ENCODE data around the gene NGDN. TPM values are rescaled to one million over a fixed set of nuclear protein-coding genes. Genes with fewer than 3 reads are reported as not detected.
A peak's percentile ranks its signal among the peaks of the same experiment; 100 is the strongest.
"Not testable (repeated sequence)": the region's sequence is repeated elsewhere in the genome, so short reads cannot be mapped to it uniquely, and the experiment has no call there.

Gene NGDN
- total RNA-seq, 2 donors from 2014 or later = 19.5 to 24.3 TPM

GRCh38 chr14:23456883-23457586, 12.5 kb upstream of the NGDN start:
- H3K9me3 ChIP-seq; DNase-seq (ENCODE audit: low spot score); H3K27ac ChIP-seq; H3K4me1 ChIP-seq; H3K36me3 ChIP-seq; H3K27me3 ChIP-seq; H3K4me3 ChIP-seq: not testable (repeated sequence)
- TF ChIP-seq, protein P1, sequence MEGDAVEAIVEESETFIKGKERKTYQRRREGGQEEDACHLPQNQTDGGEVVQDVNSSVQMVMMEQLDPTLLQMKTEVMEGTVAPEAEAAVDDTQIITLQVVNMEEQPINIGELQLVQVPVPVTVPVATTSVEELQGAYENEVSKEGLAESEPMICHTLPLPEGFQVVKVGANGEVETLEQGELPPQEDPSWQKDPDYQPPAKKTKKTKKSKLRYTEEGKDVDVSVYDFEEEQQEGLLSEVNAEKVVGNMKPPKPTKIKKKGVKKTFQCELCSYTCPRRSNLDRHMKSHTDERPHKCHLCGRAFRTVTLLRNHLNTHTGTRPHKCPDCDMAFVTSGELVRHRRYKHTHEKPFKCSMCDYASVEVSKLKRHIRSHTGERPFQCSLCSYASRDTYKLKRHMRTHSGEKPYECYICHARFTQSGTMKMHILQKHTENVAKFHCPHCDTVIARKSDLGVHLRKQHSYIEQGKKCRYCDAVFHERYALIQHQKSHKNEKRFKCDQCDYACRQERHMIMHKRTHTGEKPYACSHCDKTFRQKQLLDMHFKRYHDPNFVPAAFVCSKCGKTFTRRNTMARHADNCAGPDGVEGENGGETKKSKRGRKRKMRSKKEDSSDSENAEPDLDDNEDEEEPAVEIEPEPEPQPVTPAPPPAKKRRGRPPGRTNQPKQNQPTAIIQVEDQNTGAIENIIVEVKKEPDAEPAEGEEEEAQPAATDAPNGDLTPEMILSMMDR (IDR thresholded peaks at IDR 0.05) = peak in 1 of 2 donors; percentile 45

GRCh38 chr14:23457587-23458445, 11.7 kb upstream of the NGDN start:
- Histone ChIP-seq H3K27ac (no peak overlapping the region), H3K4me3 (no peak overlapping the region), H3K27me3 (no peaks in the 10 kb centered on the region), H3K36me3 (no peaks in the 10 kb centered on the region), H3K4me1 (no peaks in the 10 kb centered on the region), H3K9me3 (no peaks in the 10 kb centered on the region)
- no peak for DNase-seq (ENCODE audit: low spot score)
- TF ChIP-seq, protein P1 (IDR thresholded peaks at IDR 0.05) = no peak

DNA sequence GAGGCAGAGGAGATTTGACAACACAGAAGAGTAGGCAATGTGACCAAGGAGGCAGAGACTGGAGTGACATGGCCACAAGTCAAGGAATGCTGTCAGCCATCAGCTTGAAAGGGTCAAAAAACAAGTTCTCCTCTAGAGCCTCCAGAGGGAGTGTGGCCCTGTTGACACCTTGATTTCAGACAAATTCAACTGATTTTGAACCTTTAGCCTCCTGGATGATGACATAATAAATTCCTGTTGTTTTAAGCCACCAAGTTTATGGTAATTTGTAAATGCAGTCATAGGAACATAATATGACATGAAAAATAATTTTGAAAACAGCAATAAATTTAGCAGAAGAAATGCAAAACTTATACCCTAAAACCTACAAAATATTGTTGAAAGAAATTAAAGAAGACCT, 8.5 kb upstream of the NGDN start:
- no peaks in the 10 kb centered on the region for H3K4me1 ChIP-seq
- no peak overlapping the region for H3K27ac ChIP-seq
- H3K27me3 ChIP-seq = no peaks in the 10 kb centered on the region
- TF ChIP-seq, protein P1 (IDR thresholded peaks at IDR 0.05) = no peak
- no peaks in the 10 kb centered on the region for H3K36me3 ChIP-seq
- DNase-seq (ENCODE audit: low spot score) = no peak
- H3K9me3 ChIP-seq = no peaks in the 10 kb centered on the region
- H3K4me3 ChIP-seq = no peak overlapping the region

DNA sequence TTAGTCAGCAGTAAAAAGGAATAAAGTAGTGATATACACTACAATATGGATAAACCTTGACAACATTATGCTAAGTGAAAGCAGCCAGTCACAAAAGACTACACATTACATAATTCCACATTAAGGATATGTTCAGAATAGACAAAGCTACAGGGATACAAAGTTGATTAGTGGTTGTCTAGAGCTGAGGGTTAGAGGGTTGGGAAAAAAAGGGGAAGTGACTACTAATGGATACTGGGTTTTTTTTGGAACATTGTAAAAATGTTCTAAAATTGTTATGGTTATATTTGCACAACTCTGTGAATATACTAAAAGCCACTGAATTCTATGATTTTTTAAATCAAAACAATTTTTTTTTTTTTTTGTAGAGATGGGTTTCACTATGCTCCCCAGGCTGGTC, 4.8 kb upstream of the NGDN start:
- H3K27me3 ChIP-seq = no peaks in the 10 kb centered on the region
- no peaks in the 10 kb centered on the region for H3K9me3 ChIP-seq
- no peaks in the 10 kb centered on the region for H3K36me3 ChIP-seq
- no peak for DNase-seq (ENCODE audit: low spot score)
- H3K4me1 ChIP-seq = no peaks in the 10 kb centered on the region
- TF ChIP-seq, protein P1 (IDR thresholded peaks at IDR 0.05) = no peak
- no peak overlapping the region for H3K27ac ChIP-seq
- H3K4me3 ChIP-seq = no peak overlapping the region

DNA sequence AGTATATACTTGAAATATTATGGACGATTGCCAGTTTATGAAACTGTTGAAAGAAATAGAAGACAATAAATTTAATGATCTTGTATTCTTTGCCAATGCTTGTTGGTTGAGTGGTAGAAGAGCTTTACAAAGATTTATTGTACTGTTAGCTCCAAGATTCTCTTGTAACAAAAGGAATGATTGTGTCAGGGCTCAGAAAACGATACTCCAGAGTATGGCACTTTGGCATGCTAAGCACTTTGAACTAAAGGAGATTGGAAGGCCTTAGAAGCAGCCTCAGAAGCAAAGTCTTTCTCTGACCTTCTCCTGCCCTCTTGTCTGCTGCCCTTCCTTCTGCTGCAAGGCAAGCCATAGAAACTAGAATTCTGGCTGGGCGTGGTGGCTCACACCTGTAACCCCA, 4.2 kb upstream of the NGDN start:
- TF ChIP-seq, protein P1 (IDR thresholded peaks at IDR 0.05) = no peak

More for the DNA sequence above, 4.2 kb upstream of the NGDN start:
- no peak overlapping the region for H3K4me3 ChIP-seq
- H3K27me3 ChIP-seq = no peaks in the 10 kb centered on the region
- H3K4me1 ChIP-seq = peaks cover 0 to 5% of the 10 kb centered on the region in 2 donors
- DNase-seq (ENCODE audit: low spot score) = no peak
- H3K9me3 ChIP-seq = no peaks in the 10 kb centered on the region
- H3K27ac ChIP-seq = no peak overlapping the region
- no peaks in the 10 kb centered on the region for H3K36me3 ChIP-seq
